ENCODE results near the gene SOX15.

GRCh38 chr17:7613769-7614424, 24.0 kb upstream of the SOX15 start:
- TF ChIP-seq CTCF (IDR thresholded peaks at IDR 0.05) (no peak), POLR2AphosphoS5 (IDR thresholded peaks at IDR 0.05) (no peak), POLR2A (IDR thresholded peaks at IDR 0.05) (no peak)

Data from suprapubic skin (tissue), 4 donors.